DMS114 treated with DMSO at 0.1 percent for 48 hours (cell line): ENCODE measurements around the gene ABCA6.
"Not testable (repeated sequence)": the region's sequence is repeated elsewhere in the genome, so short reads cannot be mapped to it uniquely, and the experiment has no call there.

Experiments
- DNase-seq: peaks from one replicate; lab custom pipeline; 2025; ENCODE audit not compliant: unreplicated experiment; lab: John Stamatoyannopoulos, UW

The ABCA6 gene

GRCh38 chr17:69078864-69079263, 62.8 kb downstream of the ABCA6 start:
- DNase-seq: no peak

GRCh38 chr17:69075823-69076222, 65.9 kb downstream of the ABCA6 start:
- DNase-seq: no peak

GRCh38 chr17:69073392-69073791, 68.3 kb downstream of the ABCA6 start:
- not testable (repeated sequence) for DNase-seq

- DNase-seq: not testable (repeated sequence)
Observed at GRCh38 chr17:69072803-69073256, 68.9 kb downstream of the ABCA6 start.

- DNase-seq: not testable (repeated sequence)
Observed at GRCh38 chr17:69071233-69071586, 70.5 kb downstream of the ABCA6 start.

GRCh38 chr17:69070378-69071232, 71.1 kb downstream of the ABCA6 start:
- DNase-seq: not testable (repeated sequence)

- no peak for DNase-seq
Observed at GRCh38 chr17:69069226-69069750, 72.4 kb downstream of the ABCA6 start.

- DNase-seq: no peak
Observed at GRCh38 chr17:69067274-69068047, 74.2 kb downstream of the ABCA6 start.

GRCh38 chr17:69066482-69066881, 75.2 kb downstream of the ABCA6 start:
- DNase-seq: no peak

GRCh38 chr17:69065113-69065512, 76.6 kb downstream of the ABCA6 start:
- DNase-seq: no peak

GRCh38 chr17:69064476-69064875, 77.2 kb downstream of the ABCA6 start:
- no peak for DNase-seq

GRCh38 chr17:69064001-69064400, 77.7 kb downstream of the ABCA6 start:
- DNase-seq: no peak

- no peak for DNase-seq
Observed at GRCh38 chr17:69062860-69063581, 78.7 kb downstream of the ABCA6 start.

- no peak for DNase-seq
Observed at GRCh38 chr17:69061721-69062556, 79.8 kb downstream of the ABCA6 start.

GRCh38 chr17:69060822-69061221, 80.9 kb downstream of the ABCA6 start, which contains the start of gene ABCA9:
ABCA9 (minus strand) TSS chr17:69060927; CDS start chr17:69051126, 9,801 bp downstream.
- DNase-seq: no peak

GRCh38 chr17:69059458-69060175, 82.1 kb downstream of the ABCA6 start:
- DNase-seq: no peak

- no peak for DNase-seq
Observed at GRCh38 chr17:69058165-69058564, 83.5 kb downstream of the ABCA6 start.

GRCh38 chr17:69057280-69057679, 84.4 kb downstream of the ABCA6 start:
- no peak for DNase-seq

GRCh38 chr17:69056179-69056823, 85.4 kb downstream of the ABCA6 start:
- no peak for DNase-seq
